Activated CD4-positive, alpha-beta T cell treated with anti-CD3 and anti-CD28 coated beads, Interleukin-2, amount 50 U/mL, for 1 hour (primary cell): ENCODE measurements around the gene PGAP2.

Experiments used
- DNase-seq: peaks from one replicate; pipeline ENCODE4 v3.0.0-alpha.2; 2020

The PGAP2 gene

DNA sequence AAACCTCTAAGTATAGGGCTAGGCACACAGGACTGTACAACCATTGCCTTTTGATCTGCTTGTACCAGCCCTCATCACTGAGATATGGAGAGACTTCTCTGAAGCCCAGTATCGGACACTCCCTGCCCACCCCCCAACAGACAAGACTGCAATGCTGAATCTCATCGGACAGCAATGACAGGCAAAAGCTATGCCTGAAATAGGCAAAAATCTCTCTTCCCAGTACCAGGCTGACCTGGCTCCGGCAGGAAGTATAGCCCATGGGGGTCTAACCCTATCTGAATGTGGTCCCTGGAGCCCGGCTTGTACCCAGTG is 25.9 kb downstream of the PGAP2 start:
- DNase-seq: no peak

GRCh38 chr11:3834664-3835461 is 26.5 kb downstream of the PGAP2 start:
- DNase-seq: no peak

GRCh38 chr11:3835751-3836150 is 27.4 kb downstream of the PGAP2 start:
- no peak for DNase-seq

- DNase-seq: peak; percentile 45
Measured at GRCh38 chr11:3836903-3837302, 28.5 kb downstream of the PGAP2 start.

DNA sequence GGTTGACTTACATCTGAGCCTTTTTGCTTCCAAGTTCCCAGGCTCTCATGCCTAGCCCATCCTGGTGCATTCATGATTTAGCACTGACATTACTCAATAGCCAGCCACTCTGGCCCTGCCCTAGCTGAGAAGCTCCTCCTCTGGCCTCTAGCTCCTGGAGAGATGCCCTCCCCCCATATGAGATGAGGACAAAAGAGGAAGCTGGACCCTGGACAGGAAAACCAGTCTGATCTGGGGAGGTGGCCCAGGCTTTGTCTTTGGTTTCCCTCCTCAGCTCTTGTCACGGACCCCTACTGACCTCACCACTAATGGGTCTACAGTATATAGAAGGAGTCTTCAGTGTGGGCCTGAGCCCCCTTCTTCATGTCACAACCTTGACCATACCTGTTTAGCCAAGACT is 29.4 kb downstream of the PGAP2 start:
- DNase-seq: no peak

GRCh38 chr11:3838504-3838903 is 30.1 kb downstream of the PGAP2 start:
- DNase-seq: no peak

GRCh38 chr11:3840004-3840869 is 31.9 kb downstream of the PGAP2 start:
- DNase-seq: peak; percentile 45

DNA sequence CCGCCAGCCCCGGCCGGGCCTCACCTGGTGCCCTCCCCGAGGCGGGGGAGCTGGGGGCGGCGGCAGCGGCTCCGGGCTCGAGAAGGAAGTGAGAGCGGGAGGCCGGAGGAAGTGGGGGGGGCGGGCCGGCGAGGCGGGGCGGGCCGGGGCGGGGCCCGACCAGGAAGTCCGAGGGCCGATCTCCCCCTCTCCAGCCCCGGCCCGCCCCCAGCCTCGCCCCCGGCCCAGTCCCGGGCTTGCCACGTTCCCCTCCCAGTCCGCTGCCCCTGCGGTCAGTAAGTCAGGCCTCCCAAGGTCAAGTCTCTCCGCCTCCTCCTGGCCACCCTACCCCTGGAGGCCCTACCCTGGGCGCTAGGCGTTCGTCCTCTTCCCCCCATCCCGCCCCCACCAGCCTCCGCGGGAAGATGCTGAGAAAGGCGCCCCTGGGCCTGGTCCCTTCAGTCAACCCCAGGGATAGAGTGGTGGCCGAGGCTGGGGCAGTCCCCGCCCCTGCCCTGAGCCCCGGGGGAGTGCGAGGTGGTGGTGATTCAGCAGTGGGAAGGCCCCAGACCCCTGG is 32.6 kb downstream of the PGAP2 start, which contains the start of gene RHOG:
TSS of gene RHOG (minus strand) at position 90 of the 556 bp plus-strand sequence. CDS start 12,821 bp downstream, outside the sequence.
- DNase-seq: no peak

GRCh38 chr11:3841426-3842350 is 33.3 kb downstream of the PGAP2 start:
- peak; percentile 94 for DNase-seq

DNA sequence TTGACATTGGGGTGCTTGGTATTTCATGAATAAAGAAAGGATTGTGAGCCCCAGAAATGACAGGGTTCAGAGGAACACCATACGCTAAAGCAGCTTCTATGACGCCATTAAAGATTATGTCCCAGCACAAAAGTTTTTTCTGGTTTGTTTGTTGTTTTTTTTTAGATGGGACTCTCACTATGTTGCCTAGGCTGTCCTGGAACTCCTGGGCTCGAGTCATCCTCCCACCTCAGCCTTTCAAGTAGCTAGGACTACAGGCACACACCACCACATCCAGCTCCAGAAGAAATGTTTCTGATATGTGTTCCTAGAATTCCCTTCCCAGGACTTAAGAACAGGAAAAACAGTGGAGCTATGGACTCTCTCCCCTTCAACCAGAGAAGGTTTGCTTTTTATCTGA is 35.0 kb downstream of the PGAP2 start:
- DNase-seq: no peak

DNA sequence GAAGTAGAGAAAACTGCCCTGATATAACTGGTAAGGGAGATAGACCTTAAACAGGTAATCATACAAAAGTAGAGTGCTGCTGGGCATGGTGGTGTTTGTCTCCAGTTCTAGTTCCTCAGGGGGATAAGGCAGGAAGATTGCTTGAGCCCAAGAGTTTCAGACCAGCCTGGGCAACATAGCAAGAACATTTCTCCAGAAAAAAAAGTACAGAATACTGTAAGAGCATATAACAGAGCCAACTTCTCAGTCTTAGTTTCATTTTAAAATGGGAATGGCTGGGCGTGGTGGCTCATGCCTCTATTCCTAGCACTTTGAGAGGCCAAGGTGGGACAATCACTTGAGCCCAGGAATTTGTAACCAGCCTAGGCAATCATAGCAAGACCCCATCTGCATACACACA is 36.9 kb downstream of the PGAP2 start:
- no peak for DNase-seq

DNA sequence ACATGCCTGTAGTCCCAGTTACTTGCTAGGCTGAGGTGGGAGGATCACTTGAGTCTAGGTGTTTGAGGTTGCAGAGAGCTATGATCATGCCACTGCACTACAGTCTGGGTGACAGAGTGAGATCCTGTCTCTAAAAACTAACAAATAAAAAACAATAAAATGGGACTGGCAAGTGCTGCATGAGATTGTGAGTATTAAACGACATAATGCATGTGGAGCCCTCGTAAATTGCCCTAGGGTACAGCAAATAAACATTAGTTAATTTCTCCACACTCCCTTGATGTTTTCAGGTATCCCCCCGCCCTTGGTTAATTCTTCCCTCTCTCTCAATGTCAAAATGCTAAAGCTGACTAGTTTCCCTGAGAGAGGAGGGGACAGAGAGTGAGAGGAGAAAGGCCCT is 37.3 kb downstream of the PGAP2 start:
- DNase-seq: no peak

- no peak for DNase-seq
Measured at GRCh38 chr11:3849297-3849874, 41.0 kb downstream of the PGAP2 start.

DNA sequence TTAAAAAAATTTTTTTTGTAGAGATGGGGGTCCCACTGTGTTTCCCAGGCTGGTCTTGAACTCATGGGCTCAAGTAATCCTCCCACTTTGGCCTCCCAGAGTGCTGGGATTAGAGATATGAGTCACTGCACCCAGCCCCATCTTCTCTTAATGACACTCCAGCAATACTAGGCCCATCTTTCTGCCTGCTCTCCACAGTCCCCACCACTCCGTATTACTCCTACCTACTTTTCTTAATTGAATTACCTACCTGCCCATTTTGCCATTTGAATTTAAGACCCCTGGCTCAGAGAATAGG is 45.1 kb downstream of the PGAP2 start:
- DNase-seq: no peak

- peak; percentile 63 for DNase-seq
Measured at GRCh38 chr11:3853899-3854659, 45.7 kb downstream of the PGAP2 start.

DNA sequence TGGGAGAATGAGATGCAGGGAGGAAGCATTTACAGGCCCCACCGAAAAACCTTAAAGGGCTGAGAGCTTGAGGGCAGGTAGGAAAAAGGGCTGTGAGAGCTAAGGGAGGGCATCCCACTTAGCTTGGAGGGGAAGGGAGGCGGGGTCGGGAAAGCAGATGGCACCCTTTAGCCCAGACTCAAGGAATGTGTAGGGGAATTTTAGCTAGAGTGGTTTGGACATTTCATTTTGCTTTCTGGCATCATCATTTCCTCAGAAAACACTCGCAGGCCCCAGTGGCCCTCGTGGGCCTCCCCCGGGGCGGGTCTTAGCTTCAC is 46.3 kb downstream of the PGAP2 start:
- no peak for DNase-seq

DNA sequence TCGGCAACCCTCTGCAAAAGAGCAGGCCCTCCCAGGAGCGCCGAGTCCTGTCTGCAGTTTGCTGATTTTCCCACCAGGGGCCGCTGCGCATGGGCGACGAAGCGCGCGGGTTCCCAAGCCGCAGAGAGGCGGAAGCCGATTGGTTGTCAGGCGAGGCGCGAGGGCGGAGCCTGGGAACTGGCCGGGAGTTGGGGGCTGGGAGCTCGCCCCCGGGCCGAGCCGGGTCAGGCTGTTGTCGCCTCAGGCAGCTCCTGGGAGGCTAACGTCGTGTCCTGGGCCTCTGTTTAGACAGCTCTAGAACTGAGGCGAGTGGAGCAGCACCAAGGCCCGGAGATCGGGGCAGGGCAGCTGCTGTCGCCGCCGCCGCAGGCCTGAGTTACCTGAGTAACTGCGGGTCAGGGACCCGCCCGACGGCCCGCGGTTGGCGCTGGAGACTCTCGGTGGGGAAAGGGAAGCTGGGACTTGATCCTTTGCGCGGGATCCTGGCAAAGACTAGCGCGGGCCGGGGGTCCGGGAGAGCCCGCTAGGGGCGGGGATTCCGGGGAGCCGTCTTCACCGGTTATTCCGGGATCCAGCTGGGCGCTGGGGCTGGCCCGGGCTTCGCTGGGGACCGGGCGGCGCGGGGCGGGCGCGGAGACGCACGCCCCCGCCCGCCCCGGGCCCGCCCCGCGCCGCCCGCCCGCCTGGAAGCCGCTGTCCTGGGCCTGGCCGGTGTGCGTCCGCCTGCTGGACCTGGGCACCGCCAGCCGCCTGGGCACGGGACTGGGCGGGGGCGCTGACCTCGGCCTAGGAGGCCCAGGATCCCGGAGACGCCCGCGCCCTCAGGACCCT is 46.8 kb downstream of the PGAP2 start, which contains the start of gene STIM1:
TSS of gene STIM1 (plus strand) at position 688 of the 831 bp plus-strand sequence. CDS start 607 bp downstream, outside the sequence.
- peak; percentile 97 for DNase-seq

- DNase-seq: peak; percentile 30
Measured at GRCh38 chr11:3855808-3856491, 47.6 kb downstream of the PGAP2 start.

DNA sequence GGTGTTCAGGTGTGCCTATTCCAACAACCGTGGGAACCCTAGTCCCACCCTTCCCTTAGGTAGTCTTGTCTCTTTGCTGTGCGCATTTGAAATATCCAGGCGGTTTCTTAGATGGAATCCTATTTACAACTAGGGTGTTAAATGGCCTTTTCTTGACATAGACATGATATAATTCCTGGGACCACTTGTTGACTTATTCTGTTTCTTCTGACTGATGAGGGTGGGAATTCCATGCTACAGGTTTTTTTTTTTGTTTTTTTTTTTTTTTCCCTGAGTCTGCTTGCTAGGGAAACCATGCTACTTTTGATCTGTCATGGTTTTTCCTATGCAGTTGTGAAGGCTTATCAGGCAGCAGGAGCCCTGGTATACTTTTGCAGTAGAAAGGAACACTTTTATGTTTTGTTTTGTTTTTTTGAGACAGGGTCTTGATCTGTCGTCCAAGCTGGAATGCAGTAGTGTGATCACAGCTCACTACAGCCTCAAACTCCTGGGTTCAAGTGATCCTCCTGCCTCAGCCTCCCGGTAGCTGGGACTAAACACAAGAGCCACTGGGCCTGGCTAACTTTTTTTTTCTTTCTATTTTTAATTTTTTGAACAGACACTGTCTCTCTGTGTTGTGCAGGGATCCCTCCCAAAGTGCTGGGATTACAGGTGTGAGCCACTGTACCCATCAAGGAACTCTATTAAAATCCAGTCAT is 48.6 kb downstream of the PGAP2 start:
- DNase-seq: no peak

DNA sequence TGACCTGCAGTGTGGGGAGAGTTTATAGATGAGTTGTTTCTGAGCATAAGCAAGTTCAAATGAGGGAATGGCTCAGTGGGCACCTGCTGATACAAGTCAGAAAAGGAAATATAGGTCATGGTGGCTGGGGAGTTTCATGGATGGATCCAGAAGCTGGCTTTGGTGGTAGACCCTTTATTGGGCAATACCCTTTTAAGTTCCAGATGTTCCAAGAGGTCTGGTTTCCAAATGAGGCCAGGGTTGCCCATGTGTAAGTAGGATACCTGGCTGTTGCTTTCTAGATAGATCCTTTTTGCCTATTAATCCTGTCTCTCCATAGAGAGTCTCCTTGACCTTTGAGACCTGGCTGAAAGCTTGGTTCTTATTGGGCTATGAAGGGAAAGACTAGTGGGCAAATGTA is 49.3 kb downstream of the PGAP2 start:
- DNase-seq: no peak
